B cell (primary cell): ENCODE measurements around the gene TMEM150A. TPM values are rescaled to one million over a fixed set of nuclear protein-coding genes. Genes with fewer than 3 reads are reported as not detected.
A peak's percentile ranks its signal among the peaks of the same experiment; 100 is the strongest.

Experiments used
- ATAC-seq: fragments of 200-7000 bp; cut with Tn5 transposase; one replicate; pipeline ENCODE4 v1.10.0; 2021; ENCODE audit warnings: low read depth, mild to moderate bottlenecking, moderate number of reproducible peaks, moderate library complexity
- CTCF ChIA-PET: fragments of 350-600 bp; sonication (Branson Sonifier 250); formaldehyde crosslinking; loops from one replicate; lab custom pipeline; 2021; ENCODE audit warnings: antibody characterized with exemption, inconsistent platforms; lab: Charles Lee
- POLR2A ChIA-PET: fragments of 350-600 bp; sonication (Branson Sonifier 250); formaldehyde crosslinking; loops from one replicate; lab custom pipeline; 2021; ENCODE audit warnings: antibody characterized with exemption; lab: Charles Lee
- DNase-seq: peaks from one replicate; pipeline ENCODE4 v3.0.0; 2013
- H2AFZ ChIP-seq: 2 replicates; pipeline ENCODE4 v1.6.1; 2012; ENCODE audit warnings: mild to moderate bottlenecking, low read depth, low read length; ENCODE audit not compliant: insufficient read depth, poor library complexity, severe bottlenecking
- H3K27ac ChIP-seq, 2 donors: 1 replicate in 1 of 2; 2 replicates in 1 of 2; pipeline ENCODE4 v1.5.1; 2012 to 2013; ENCODE audit warnings: low read length in 2 of 2, mild to moderate bottlenecking in 2 of 2, moderate library complexity in 1 of 2
- H3K27me3 ChIP-seq, 4 experiments: fragments of 200-600 bp in 1 of 4; sonication (generic) in 1 of 4; replicated peaks in 1 of 4; 1 replicate in 2 of 4; 2 replicates in 2 of 4; pipeline versions ENCODE4 v1.6.1 to v1.7.0; 2013 to 2016; ENCODE audit warnings: low read length in 3 of 4, mild to moderate bottlenecking in 2 of 4, mixed read lengths in 1 of 4, moderate library complexity in 1 of 4; ENCODE audit not compliant: insufficient read depth in 4 of 4, control insufficient read depth in 3 of 4; ENCODE audit errors: control extremely low read depth in 1 of 4
- H3K36me3 ChIP-seq, 2 experiments: replicated peaks in 1 of 2; 1 replicate in 1 of 2; 2 replicates in 1 of 2; pipeline versions ENCODE4 v1.6.1 to v1.7.1; 2013; ENCODE audit warnings: low read length in 1 of 2; ENCODE audit not compliant: insufficient read depth in 2 of 2, control insufficient read depth in 1 of 2; ENCODE audit errors: control extremely low read depth in 1 of 2, extremely low read depth in 1 of 2
- H3K4me1 ChIP-seq, 2 donors: fragments of 200-600 bp in 1 of 2; sonication (generic) in 1 of 2; 1 replicate in 1 of 2; 2 replicates in 1 of 2; pipeline versions ENCODE4 v1.5.1 to v1.6.1; 2013 to 2017; ENCODE audit warnings: low read length in 2 of 2; ENCODE audit not compliant: control insufficient read depth in 2 of 2, insufficient read depth in 2 of 2
- H3K4me2 ChIP-seq: replicated peaks from 2 replicates; pipeline ENCODE3; 2012; ENCODE audit warnings: mild to moderate bottlenecking, low read depth, low read length; ENCODE audit not compliant: poor library complexity, severe bottlenecking
- H3K4me3 ChIP-seq, 5 experiments: fragments of 200-600 bp in 1 of 5; sonication (generic) in 1 of 5; 1 replicate in 3 of 5; 2 replicates in 2 of 5; pipeline versions ENCODE4 v1.5.1 to v1.7.0; 2011 to 2016; ENCODE audit warnings: low read length in 4 of 5, mild to moderate bottlenecking in 4 of 5, low read depth in 2 of 5, control low read depth in 1 of 5, moderate library complexity in 1 of 5; ENCODE audit not compliant: insufficient read depth in 1 of 5; ENCODE audit errors: control extremely low read depth in 1 of 5, extremely low read depth in 1 of 5
- H3K79me2 ChIP-seq: fragments of 200-600 bp; sonication (generic); one replicate; pipeline ENCODE4 v1.6.0; 2016; ENCODE audit warnings: low read length; ENCODE audit not compliant: control insufficient read depth, insufficient read depth
- H3K9ac ChIP-seq: fragments of 200-600 bp; sonication (generic); 2 replicates; pipeline ENCODE4 v1.6.1; 2017; ENCODE audit warnings: mild to moderate bottlenecking, low read length, moderate library complexity
- H3K9me3 ChIP-seq, 3 donors: one replicate each; pipeline versions ENCODE4 v1.6.1 to v1.7.1; 2013; ENCODE audit warnings: low read length in 2 of 3; ENCODE audit not compliant: control insufficient read depth in 2 of 3, insufficient read depth in 1 of 3; ENCODE audit errors: control extremely low read depth in 1 of 3
- H4K20me1 ChIP-seq: 2 replicates; pipeline ENCODE4 v1.6.0; 2012; ENCODE audit warnings: mild to moderate bottlenecking, low read length; ENCODE audit not compliant: insufficient read depth, control insufficient read depth, poor library complexity, severe bottlenecking
- H3K27ac Mint-ChIP-seq: one replicate; pipeline ENCODE4 v1.8.0; 2021; ENCODE audit warnings: mixed read lengths
- H3K27me3 Mint-ChIP-seq: one replicate; pipeline ENCODE4 v1.8.0; 2021; ENCODE audit warnings: mixed read lengths
- H3K4me1 Mint-ChIP-seq: one replicate; pipeline ENCODE4 v1.8.0; 2021; ENCODE audit warnings: mixed read lengths
- H3K4me3 Mint-ChIP-seq: one replicate; pipeline ENCODE4 v1.8.0; 2021; ENCODE audit warnings: mixed read lengths
- H3K9me3 Mint-ChIP-seq: one replicate; pipeline ENCODE4 v1.8.0; 2022; ENCODE audit warnings: mixed read lengths; ENCODE audit not compliant: insufficient read depth
- CTCF ChIP-seq: fragments of 200-600 bp; IDR thresholded peaks from one replicate; pipeline ENCODE4 v1.8.0; 2022; ENCODE audit warnings: antibody characterized with exemption, mild to moderate bottlenecking
- EZH2 ChIP-seq: IDR thresholded peaks from 2 replicates; pipeline ENCODE4 v1.6.1; 2012; ENCODE audit warnings: borderline replicate concordance, low read depth, mild to moderate bottlenecking, moderate library complexity, low read length; ENCODE audit not compliant: insufficient read depth, poor library complexity, severe bottlenecking
- WGBS: methylation state at CpG from one replicate; pipeline ENCODE4 v1.1.5; 2013; ENCODE audit warnings: missing lambda C conversion rate; ENCODE audit not compliant: insufficient coverage; 5-methylcytosine and 5-hydroxymethylcytosine counted together
- intact Hi-C: fragments of 100-400 bp; cut with micrococcal nuclease; formaldehyde crosslinking; loops from one replicate; pipeline ENCODE4 v1.10.0; 2022
- polyA plus RNA-seq: library from polyadenylated mRNA; depleted of rRNA; stranded (reverse); fragments of >200 nt; gene quantifications from 2 replicates; pipeline ENCODE4 v1.2.3, GENCODE V29; 2012
- total RNA-seq, 2 donors: library from RNA; stranded (reverse); fragments of 120-200 nt in 1 of 2; gene quantifications; 1 replicate in 1 of 2; 2 replicates in 1 of 2; pipeline versions ENCODE4 v1.2.3 to v1.2.4, GENCODE V29; 2013 to 2022

The TMEM150A gene
- total and polyA plus RNA-seq, 2 donors (not counting 1 experiment from before 2014, with no cell fraction given) = 23.0 to 26.4 TPM

GRCh38 chr2:85628658-85629057, 26.2 kb upstream of the TMEM150A start:
- Histone ChIP-seq H3K79me2 (peaks cover 18% of the 10 kb centered on the region), H3K36me3 (peaks cover 5 to 86% of the 10 kb centered on the region in 2 experiments), H3K4me3 (no peak overlapping the region), H3K4me1 (peaks cover 7% of the 10 kb centered on the region in 2 donors), H4K20me1 (peaks cover 3% of the 10 kb centered on the region), H3K27me3 (no peaks in the 10 kb centered on the region), H3K9me3 (no peaks in the 10 kb centered on the region), H3K27ac (peak overlapping the region in 1 of 2 donors; percentile 67), H2AFZ (no peak overlapping the region), H3K4me2 (peak overlapping the region; percentile 29), H3K9ac (peak overlapping the region; percentile 4)
- Mint-ChIP-seq H3K4me1 (peaks cover 10% of the 10 kb centered on the region), H3K27me3 (no peaks in the 10 kb centered on the region), H3K9me3 (no peaks in the 10 kb centered on the region), H3K4me3 (no peak overlapping the region), H3K27ac (peak overlapping the region; percentile 66)
- POLR2A ChIA-PET = no interaction called here
- intact Hi-C loops = no loop called here
- CTCF ChIA-PET = interaction anchor here (1.2 to 2.6 kb wide), 2 partner anchors 9 to 77 kb away, joined by 3 to 12 read pairs; no protein-coding TSS in a partner anchor
- 75% methylated on average over 1 of the region's 2 CpGs for WGBS
- ATAC-seq (peak; percentile 67), DNase-seq (peak; percentile 32)
- TF ChIP-seq CTCF = no peak
- no peak for TF ChIP-seq EZH2

DNA sequence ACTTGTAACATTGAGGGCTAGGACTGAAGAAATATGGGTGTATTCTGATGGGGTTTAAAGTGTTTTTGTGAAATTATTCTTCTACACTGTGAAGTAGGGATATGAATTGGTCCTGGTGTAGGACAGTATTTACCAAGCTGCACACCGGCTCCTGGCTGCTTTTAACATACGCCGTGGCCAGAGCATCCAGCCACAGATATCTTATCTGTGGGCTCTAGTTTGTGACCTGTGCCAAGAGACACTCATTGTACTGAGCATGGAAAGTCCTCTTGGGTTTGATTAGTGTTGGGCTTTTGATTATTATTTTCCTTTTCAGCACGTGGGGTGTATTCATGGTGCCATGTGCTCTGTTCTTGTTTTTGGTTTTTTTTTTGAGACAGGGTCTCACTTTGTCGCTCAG, 21.5 kb upstream of the TMEM150A start:
- Mint-ChIP-seq H3K27ac (no peak overlapping the region), H3K9me3 (no peaks in the 10 kb centered on the region), H3K4me1 (peaks cover 12% of the 10 kb centered on the region), H3K4me3 (no peak overlapping the region), H3K27me3 (no peaks in the 10 kb centered on the region)
- Histone ChIP-seq H3K9ac (no peak overlapping the region), H3K4me3 (no peak overlapping the region), H3K36me3 (peaks cover 9 to 87% of the 10 kb centered on the region in 2 experiments), H4K20me1 (peaks cover 14% of the 10 kb centered on the region), H3K27me3 (no peaks in the 10 kb centered on the region), H3K9me3 (no peaks in the 10 kb centered on the region), H3K4me2 (no peak overlapping the region), H2AFZ (no peak overlapping the region), H3K79me2 (peaks cover 34% of the 10 kb centered on the region), H3K4me1 (peaks cover 6 to 7% of the 10 kb centered on the region in 2 donors), H3K27ac (no peak overlapping the region)
- CTCF ChIA-PET = interaction anchor here (4.8 kb wide), 1 partner anchor 13 kb away, joined by 23 read pairs; no protein-coding TSS in a partner anchor
- intact Hi-C loops = no loop called here
- no peak for TF ChIP-seq EZH2
- no peak for TF ChIP-seq CTCF
- WGBS = 100% methylated on average over 4 of the region's 5 CpGs
- ATAC-seq = no peak
- no peak for DNase-seq
- POLR2A ChIA-PET = no interaction called here
